Measurements from ENCODE around the gene VPS11.
A peak's percentile ranks its signal among the peaks of the same experiment; 100 is the strongest.
"Not testable (repeated sequence)": the region's sequence is repeated elsewhere in the genome, so short reads cannot be mapped to it uniquely, and the experiment has no call there.

The VPS11 gene

DNA sequence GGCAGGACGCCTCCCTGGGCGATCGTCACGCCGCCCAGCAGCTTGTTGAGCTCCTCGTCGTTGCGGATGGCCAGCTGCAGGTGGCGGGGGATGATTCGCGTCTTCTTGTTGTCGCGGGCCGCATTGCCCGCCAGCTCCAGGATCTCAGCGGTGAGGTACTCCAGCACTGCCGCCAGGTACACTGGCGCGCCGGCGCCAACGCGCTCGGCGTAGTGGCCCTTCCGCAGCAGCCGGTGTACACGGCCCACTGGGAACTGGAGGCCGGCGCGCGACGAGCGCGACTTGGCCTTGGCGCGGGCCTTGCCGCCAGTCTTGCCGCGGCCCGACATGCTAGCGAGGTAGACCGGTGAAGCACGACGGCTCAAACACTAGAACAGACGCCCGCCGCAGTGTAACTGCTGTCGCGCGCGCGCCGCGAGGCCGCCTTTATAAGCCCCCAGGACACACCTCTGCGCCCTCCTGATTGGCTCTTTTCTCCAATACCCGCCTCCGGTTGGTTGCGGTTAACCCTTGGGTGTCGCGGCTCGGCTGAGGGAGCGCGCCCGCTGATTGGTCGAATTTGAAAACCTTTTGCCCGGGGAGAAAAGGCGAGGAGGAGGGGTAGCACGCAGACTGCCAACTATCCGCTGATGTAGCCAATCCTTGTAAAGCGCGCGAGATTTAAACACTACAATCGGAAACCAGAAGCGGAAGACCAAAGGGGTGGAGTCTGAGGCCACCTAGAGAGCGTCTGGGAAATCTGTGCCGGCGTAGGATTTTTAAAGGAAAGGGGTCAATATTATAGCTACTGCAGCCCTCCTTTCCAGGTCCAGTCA, 27.7 kb downstream of the VPS11 start:
- Histone ChIP-seq H3K9me3 (ENCODE audit: insufficient read depth, low read depth, low read length) (no peaks in the 10 kb centered on the region), H3K27ac (ENCODE audit: low read depth, low read length) (peak overlapping the region; percentile 87), H3K27me3 (ENCODE audit: insufficient read depth, low read length) (no peaks in the 10 kb centered on the region), H3K4me1 (ENCODE audit: insufficient read depth, low read length) (peaks cover 12% of the 10 kb centered on the region; the same call in 1 of the 2 replicates), H3K9ac (ENCODE audit: low read depth, low read length) (peak overlapping the region; percentile 98), H3K36me3 (ENCODE audit: insufficient read depth, low read length) (peaks cover 68% of the 10 kb centered on the region), H3K4me3 (ENCODE audit: low read length) (peak overlapping the region; percentile 90)
- under 1% methylated on average over 78 of the region's 79 CpGs for WGBS

GRCh38 chr11:119099711-119100110, 32.1 kb downstream of the VPS11 start:
- no peak overlapping the region for H3K27ac ChIP-seq (ENCODE audit: low read depth, low read length)
- H3K27me3 ChIP-seq (ENCODE audit: insufficient read depth, low read length) = no peaks in the 10 kb centered on the region
- peaks cover 32% of the 10 kb centered on the region for H3K36me3 ChIP-seq (ENCODE audit: insufficient read depth, low read length)
- WGBS = 90% methylated on average over 6 of the region's 6 CpGs
- H3K9ac ChIP-seq (ENCODE audit: low read depth, low read length) = no peak overlapping the region
- H3K4me1 ChIP-seq (ENCODE audit: insufficient read depth, low read length) = peaks cover 8% of the 10 kb centered on the region
- peak overlapping the region; percentile 78; the same call in 1 of the 2 replicates for H3K4me3 ChIP-seq (ENCODE audit: low read length)
- no peaks in the 10 kb centered on the region for H3K9me3 ChIP-seq (ENCODE audit: insufficient read depth, low read depth, low read length)

GRCh38 chr11:119100246-119100970, 32.8 kb downstream of the VPS11 start:
- H3K9ac ChIP-seq (ENCODE audit: low read depth, low read length) = peak overlapping the region; percentile 2; the same call in 1 of the 2 replicates
- H3K27me3 ChIP-seq (ENCODE audit: insufficient read depth, low read length) = no peaks in the 10 kb centered on the region
- WGBS = 54% methylated on average over 11 of the region's 11 CpGs
- peaks cover 8% of the 10 kb centered on the region for H3K4me1 ChIP-seq (ENCODE audit: insufficient read depth, low read length)
- no peak overlapping the region for H3K27ac ChIP-seq (ENCODE audit: low read depth, low read length)
- H3K9me3 ChIP-seq (ENCODE audit: insufficient read depth, low read depth, low read length) = no peaks in the 10 kb centered on the region
- peak overlapping the region; percentile 78 for H3K4me3 ChIP-seq (ENCODE audit: low read length)
- peaks cover 32% of the 10 kb centered on the region for H3K36me3 ChIP-seq (ENCODE audit: insufficient read depth, low read length)

DNA sequence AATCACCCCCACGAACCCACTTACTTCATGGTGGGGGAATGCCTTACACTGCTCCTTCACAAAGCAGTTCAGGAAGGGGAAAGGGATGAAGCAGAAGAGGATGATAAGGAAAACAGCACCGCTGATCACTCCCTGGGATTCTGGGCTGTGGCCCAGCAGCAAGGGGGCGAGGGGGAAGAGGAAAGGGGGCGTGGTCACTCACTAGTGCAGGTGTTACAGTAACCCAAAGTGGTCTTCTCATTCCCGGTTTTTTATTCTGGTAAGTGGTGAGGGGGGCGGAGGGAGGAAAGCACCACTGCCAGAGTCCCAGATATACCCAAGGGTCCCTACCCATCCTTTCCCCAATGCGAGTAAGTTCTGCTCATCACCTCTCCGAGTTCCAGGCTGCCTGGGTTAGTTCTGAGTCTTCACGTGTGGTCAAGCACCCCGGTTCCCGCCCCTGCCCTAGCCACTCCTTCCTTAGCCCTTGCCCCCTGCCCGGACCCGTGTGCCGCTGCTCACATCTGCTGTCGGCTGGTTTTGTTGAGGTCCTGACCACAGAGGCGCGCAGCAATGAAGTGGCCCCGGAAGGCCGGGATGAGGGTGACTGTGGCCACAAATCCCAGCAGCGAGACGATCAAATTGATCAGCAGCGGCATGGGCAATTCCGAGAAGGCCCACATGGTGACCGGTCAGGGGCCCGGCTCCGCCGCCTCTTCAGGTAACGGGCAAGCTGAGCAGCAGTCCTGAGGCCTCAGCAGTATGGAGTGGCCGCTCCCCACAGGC, 33.6 kb downstream of the VPS11 start:
- WGBS = under 1% methylated on average over 26 of the region's 29 CpGs
- Histone ChIP-seq H3K9me3 (ENCODE audit: insufficient read depth, low read depth, low read length) (no peaks in the 10 kb centered on the region), H3K27me3 (ENCODE audit: insufficient read depth, low read length) (no peaks in the 10 kb centered on the region), H3K9ac (ENCODE audit: low read depth, low read length) (peak overlapping the region; percentile 92), H3K4me3 (ENCODE audit: low read length) (peak overlapping the region; percentile 78), H3K36me3 (ENCODE audit: insufficient read depth, low read length) (peaks cover 32% of the 10 kb centered on the region), H3K27ac (ENCODE audit: low read depth, low read length) (peak overlapping the region; percentile 89), H3K4me1 (ENCODE audit: insufficient read depth, low read length) (peaks cover 9% of the 10 kb centered on the region)

- under 1% methylated on average over 32 of the region's 32 CpGs for WGBS
- Histone ChIP-seq H3K36me3 (ENCODE audit: insufficient read depth, low read length) (peaks cover 25% of the 10 kb centered on the region), H3K9me3 (ENCODE audit: insufficient read depth, low read depth, low read length) (no peaks in the 10 kb centered on the region), H3K9ac (ENCODE audit: low read depth, low read length) (peak within 1 kb of the TSS; percentile 92), H3K4me3 (ENCODE audit: low read length) (peak within 1 kb of the TSS; percentile 78), H3K4me1 (ENCODE audit: insufficient read depth, low read length) (peaks cover 17% of the 10 kb centered on the region), H3K27ac (ENCODE audit: low read depth, low read length) (peak within 1 kb of the TSS; percentile 89), H3K27me3 (ENCODE audit: insufficient read depth, low read length) (no peaks in the 10 kb centered on the region)
Measured at GRCh38 chr11:119101759-119102423, 34.3 kb downstream of the VPS11 start, which contains the start of gene DPAGT1. Gene DPAGT1, minus strand, starts transcription at chr11:119101853. Its CDS starts 198 bp downstream, at chr11:119101655.

DNA sequence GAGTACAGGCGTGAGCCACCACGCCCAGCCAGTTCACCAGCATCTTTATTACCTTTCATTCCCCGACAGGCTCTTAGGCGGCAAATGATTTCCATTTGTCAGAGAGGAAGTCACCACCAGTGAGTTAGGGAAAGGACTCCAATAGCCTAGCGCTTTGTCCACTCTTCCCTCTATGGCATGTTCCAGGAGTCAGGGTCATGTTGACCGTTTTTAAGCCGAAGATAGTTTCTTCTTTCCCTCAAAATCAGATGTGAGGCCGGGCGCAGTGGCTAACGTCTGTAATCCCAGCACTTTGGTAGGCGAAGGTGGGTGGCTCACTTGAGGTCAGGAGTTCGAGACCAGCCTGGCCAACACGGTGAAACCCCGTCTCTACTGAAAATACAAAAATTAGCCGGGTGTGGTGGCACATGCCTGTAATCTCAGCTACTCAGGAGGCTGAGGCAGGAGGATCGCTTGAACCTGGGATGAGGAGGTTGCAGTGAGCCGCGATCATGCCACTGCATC, 35.6 kb downstream of the VPS11 start:
- not testable (repeated sequence) for H3K27me3 ChIP-seq (ENCODE audit: insufficient read depth, low read length); H3K9me3 ChIP-seq (ENCODE audit: insufficient read depth, low read depth, low read length)
- H3K27ac ChIP-seq (ENCODE audit: low read depth, low read length) = peak overlapping the region; percentile 59
- H3K9ac ChIP-seq (ENCODE audit: low read depth, low read length) = 0 out of 2 replicates have a peak overlapping the region, but pooled peaks have one; percentile 92
- H3K4me3 ChIP-seq (ENCODE audit: low read length) = peak overlapping the region; percentile 78
- WGBS = 95% methylated on average over 18 of the region's 18 CpGs
- H3K4me1 ChIP-seq (ENCODE audit: insufficient read depth, low read length) = peaks cover 18% of the 10 kb centered on the region
- peaks cover 12% of the 10 kb centered on the region for H3K36me3 ChIP-seq (ENCODE audit: insufficient read depth, low read length)

DNA sequence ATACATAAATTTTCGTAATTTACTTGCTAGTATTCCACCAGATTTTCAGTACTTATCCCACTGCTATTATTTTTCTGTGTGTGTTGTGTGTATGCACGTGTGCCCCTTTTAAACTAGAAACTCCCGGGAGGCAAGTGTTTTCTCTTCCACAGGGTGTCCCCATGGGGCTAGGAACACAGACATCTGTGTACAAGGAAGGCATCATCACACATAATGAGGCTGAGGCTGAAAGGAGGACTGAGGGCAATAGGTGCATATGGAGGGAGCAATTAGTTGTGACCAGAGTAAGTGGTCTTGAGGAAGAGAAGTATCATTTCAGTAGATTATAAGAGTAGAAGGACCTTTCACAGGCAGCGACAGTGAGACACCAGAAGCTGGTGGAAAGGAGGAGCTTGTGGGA, 36.2 kb downstream of the VPS11 start:
- H3K9ac ChIP-seq (ENCODE audit: low read depth, low read length) = no peak overlapping the region
- 77% methylated on average over 4 of the region's 4 CpGs for WGBS

DNA sequence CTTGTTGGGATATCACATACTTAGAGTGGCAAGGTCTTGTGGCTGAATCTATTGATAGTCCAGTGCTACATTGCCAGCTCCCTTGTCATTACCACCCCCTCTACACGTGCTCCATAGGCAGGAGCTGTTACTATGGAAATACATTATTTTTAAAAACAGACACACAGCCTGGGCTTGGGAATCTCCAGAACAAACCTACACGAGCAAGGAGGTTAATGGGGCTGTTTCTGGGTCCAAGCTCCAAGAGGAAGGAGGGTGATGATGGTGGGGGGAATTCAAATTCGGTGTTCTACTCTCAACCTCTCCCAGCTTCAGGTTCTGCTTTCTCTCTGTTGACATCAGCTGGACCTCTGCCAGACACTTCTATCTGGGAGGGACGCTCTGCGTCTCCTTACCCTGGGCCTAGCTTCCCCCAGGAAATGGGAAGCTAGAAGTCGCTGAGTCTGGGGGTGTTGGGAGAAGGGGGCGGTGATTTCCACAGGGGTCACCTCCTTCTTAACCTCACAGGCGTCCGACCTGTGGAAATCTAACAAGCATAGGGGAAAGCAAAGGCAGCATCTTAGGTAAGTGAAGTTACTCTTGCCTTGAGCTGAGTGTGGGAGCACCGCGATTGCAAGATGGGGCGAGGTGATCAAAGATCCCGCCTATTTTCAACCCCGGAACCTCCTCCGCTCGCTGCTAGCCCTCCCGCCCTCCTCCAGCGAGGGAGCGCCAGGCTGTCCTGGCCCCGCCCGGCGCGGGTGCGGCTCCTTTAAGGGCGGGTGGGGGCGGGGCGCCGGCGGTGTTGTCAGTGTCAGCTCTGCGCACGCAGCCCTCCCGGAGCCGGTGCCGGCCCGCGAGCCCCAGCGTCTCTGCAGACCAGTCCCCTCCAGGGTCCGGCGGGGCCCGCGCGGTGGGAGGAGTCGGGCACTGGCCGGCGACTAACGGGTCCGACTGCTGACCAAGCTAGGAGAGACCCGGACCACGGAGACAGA, 39.2 kb downstream of the VPS11 start, which contains the start of gene C2CD2L:
C2CD2L (plus strand) TSS at position 781 of the 974 bp plus-strand sequence. CDS start 398 bp downstream, outside the sequence.
- 3% methylated on average over 47 of the region's 49 CpGs for whole genome bisulfite sequencing
- Histone ChIP-seq H3K9me3 (ENCODE audit: insufficient read depth, low read depth, low read length) (no peaks in the 10 kb centered on the region), H3K27me3 (ENCODE audit: insufficient read depth, low read length) (peaks cover 18% of the 10 kb centered on the region), H3K4me3 (ENCODE audit: low read length) (peak within 1 kb of the TSS; percentile 62), H3K4me1 (ENCODE audit: insufficient read depth, low read length) (peaks cover 19% of the 10 kb centered on the region), H3K27ac (ENCODE audit: low read depth, low read length) (no peak within 1 kb of the TSS), H3K9ac (ENCODE audit: low read depth, low read length) (peak within 1 kb of the TSS; percentile 58), H3K36me3 (ENCODE audit: insufficient read depth, low read length) (no peaks in the 10 kb centered on the region; the same call in 1 of the 2 replicates)

More for the DNA sequence above, 36.2 kb downstream of the VPS11 start:
- peaks cover 6% of the 10 kb centered on the region for H3K36me3 ChIP-seq (ENCODE audit: insufficient read depth, low read length)
- peaks cover 23% of the 10 kb centered on the region for H3K4me1 ChIP-seq (ENCODE audit: insufficient read depth, low read length)
- H3K4me3 ChIP-seq (ENCODE audit: low read length) = no peak overlapping the region
- H3K9me3 ChIP-seq (ENCODE audit: insufficient read depth, low read depth, low read length) = no peaks in the 10 kb centered on the region
- peaks cover 13% of the 10 kb centered on the region for H3K27me3 ChIP-seq (ENCODE audit: insufficient read depth, low read length)
- no peak overlapping the region for H3K27ac ChIP-seq (ENCODE audit: low read depth, low read length)

DNA sequence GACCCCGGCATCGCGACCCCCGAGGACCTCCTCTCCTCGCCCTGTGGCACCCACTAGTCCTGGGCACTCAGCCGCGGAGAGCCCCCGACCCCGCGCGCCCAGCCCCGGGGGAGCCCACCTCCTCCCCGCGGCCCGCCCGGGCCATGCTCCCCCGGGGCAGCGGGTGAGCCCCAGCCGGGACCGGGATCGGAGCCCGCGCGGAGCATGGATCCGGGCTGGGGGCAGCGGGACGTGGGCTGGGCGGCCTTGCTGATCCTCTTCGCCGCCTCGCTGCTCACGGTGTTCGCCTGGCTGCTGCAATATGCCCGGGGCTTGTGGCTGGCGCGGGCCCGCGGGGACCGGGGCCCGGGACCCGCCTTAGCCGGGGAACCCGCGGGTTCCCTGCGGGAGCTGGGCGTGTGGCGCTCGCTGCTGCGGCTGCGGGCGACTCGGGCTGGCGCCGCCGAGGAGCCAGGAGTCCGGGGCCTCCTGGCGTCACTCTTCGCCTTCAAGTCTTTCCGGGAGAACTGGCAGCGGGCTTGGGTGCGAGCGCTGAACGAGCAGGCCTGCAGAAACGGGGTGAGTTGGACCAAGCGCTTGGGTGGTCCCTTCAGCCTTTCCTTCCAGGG, 40.0 kb downstream of the VPS11 start:
- under 1% methylated on average over 65 of the region's 65 CpGs for WGBS
- Histone ChIP-seq H3K4me1 (ENCODE audit: insufficient read depth, low read length) (peaks cover 19% of the 10 kb centered on the region), H3K27ac (ENCODE audit: low read depth, low read length) (no peak overlapping the region), H3K27me3 (ENCODE audit: insufficient read depth, low read length) (peaks cover 18% of the 10 kb centered on the region), H3K4me3 (ENCODE audit: low read length) (peak overlapping the region; percentile 62), H3K36me3 (ENCODE audit: insufficient read depth, low read length) (no peaks in the 10 kb centered on the region; the same call in 1 of the 2 replicates), H3K9ac (ENCODE audit: low read depth, low read length) (peak overlapping the region; percentile 24; the same call in 1 of the 2 replicates), H3K9me3 (ENCODE audit: insufficient read depth, low read depth, low read length) (no peaks in the 10 kb centered on the region)
